ENCODE data around the gene SF3B1.

The SF3B1 gene

GRCh38 chr2:197356136-197356535 lies 78.7 kb downstream of the SF3B1 start:
- no peak overlapping the region for H3K4me2 ChIP-seq (ENCODE audit: insufficient read depth, low read length, poor library complexity, severe bottlenecking)
- no peaks in the 10 kb centered on the region for H3K79me1 ChIP-seq (ENCODE audit: low read depth, low read length)
- no peak overlapping the region for H3K4me3 ChIP-seq (ENCODE audit: low read length in 2 of 2)
- no peak for DNase-seq (ENCODE audit: low spot score)
- no peak overlapping the region for H2BK5ac ChIP-seq (ENCODE audit: low read length)
- no CpG with 5 or more reads among the region's 5 CpGs for WGBS, 2 donors (ENCODE audit: extremely low coverage in 2 of 2, insufficient read length in 2 of 2, insufficient replicate concordance in 1 of 2)
- H3K18ac ChIP-seq (ENCODE audit: low read length): no peak overlapping the region
- H4K91ac ChIP-seq (ENCODE audit: low read depth, low read length, poor library complexity): no peak overlapping the region
- H3K27me3 ChIP-seq (ENCODE audit: control insufficient read depth in 3 of 3, insufficient read depth in 3 of 3, low read depth in 1 of 3, low read length in 3 of 3): no peaks in the 10 kb centered on the region
- no peak overlapping the region for H3K4ac ChIP-seq (ENCODE audit: low read length)
- H2BK15ac ChIP-seq (ENCODE audit: low read length): no peak overlapping the region
- H4K8ac ChIP-seq (ENCODE audit: low read depth, low read length): no peak overlapping the region
- no peak overlapping the region for H2AK5ac ChIP-seq (ENCODE audit: low read depth, low read length)
- H3K27ac ChIP-seq (replicated peaks; ENCODE audit: low read length): no peak overlapping the region
- no peak overlapping the region for H3K14ac ChIP-seq (ENCODE audit: low read length)
- H2AFZ ChIP-seq (ENCODE audit: low read length): peak overlapping the region; percentile 72
- H3K23ac ChIP-seq (ENCODE audit: low read depth, low read length, poor library complexity): no peak overlapping the region
- H3K9me3 ChIP-seq (replicated peaks in 1 of 2; ENCODE audit: control insufficient read depth in 2 of 2, insufficient read depth in 1 of 2, low read depth in 1 of 2, low read length in 2 of 2): no peaks in the 10 kb centered on the region
- H3K4me1 ChIP-seq (ENCODE audit: control insufficient read depth in 2 of 2, insufficient read depth in 1 of 2, low read depth in 1 of 2, low read length in 2 of 2): peaks cover 0 to 2% of the 10 kb centered on the region in 2 donors
- no peak overlapping the region for H2BK12ac ChIP-seq (ENCODE audit: low read length)
- H3K36me3 ChIP-seq (replicated peaks in 1 of 2; ENCODE audit: control insufficient read depth in 2 of 2, insufficient read depth in 2 of 2, low read length in 2 of 2): no peaks in the 10 kb centered on the region
- H2BK120ac ChIP-seq (ENCODE audit: low read depth, low read length): no peak overlapping the region
- H3K9ac ChIP-seq (ENCODE audit: low read depth, low read length, poor library complexity): no peak overlapping the region

- H3K27me3 ChIP-seq (ENCODE audit: control insufficient read depth in 3 of 3, insufficient read depth in 3 of 3, low read depth in 1 of 3, low read length in 3 of 3): no peaks in the 10 kb centered on the region
- H2AFZ ChIP-seq (ENCODE audit: low read length): no peak overlapping the region
- H3K9ac ChIP-seq (ENCODE audit: low read depth, low read length, poor library complexity): no peak overlapping the region
- no peak overlapping the region for H2BK12ac ChIP-seq (ENCODE audit: low read length)
- H3K36me3 ChIP-seq (replicated peaks in 1 of 2; ENCODE audit: control insufficient read depth in 2 of 2, insufficient read depth in 2 of 2, low read length in 2 of 2): no peaks in the 10 kb centered on the region
- no peaks in the 10 kb centered on the region for H3K9me3 ChIP-seq (replicated peaks in 1 of 2; ENCODE audit: control insufficient read depth in 2 of 2, insufficient read depth in 1 of 2, low read depth in 1 of 2, low read length in 2 of 2)
- WGBS, 2 donors (ENCODE audit: extremely low coverage in 2 of 2, insufficient read length in 2 of 2, insufficient replicate concordance in 1 of 2): no CpG with 5 or more reads among the region's 4 CpGs
- no peak for DNase-seq (ENCODE audit: low spot score)
- no peak overlapping the region for H2BK5ac ChIP-seq (ENCODE audit: low read length)
- peaks cover 0 to 2% of the 10 kb centered on the region in 2 donors for H3K4me1 ChIP-seq (ENCODE audit: control insufficient read depth in 2 of 2, insufficient read depth in 1 of 2, low read depth in 1 of 2, low read length in 2 of 2)
- H3K79me1 ChIP-seq (ENCODE audit: low read depth, low read length): no peaks in the 10 kb centered on the region
- H3K18ac ChIP-seq (ENCODE audit: low read length): no peak overlapping the region
- no peak overlapping the region for H2BK15ac ChIP-seq (ENCODE audit: low read length)
- no peak overlapping the region for H2AK5ac ChIP-seq (ENCODE audit: low read depth, low read length)
- H3K14ac ChIP-seq (ENCODE audit: low read length): no peak overlapping the region
- no peak overlapping the region for H3K27ac ChIP-seq (replicated peaks; ENCODE audit: low read length)
- H3K4me2 ChIP-seq (ENCODE audit: insufficient read depth, low read length, poor library complexity, severe bottlenecking): no peak overlapping the region
- H4K8ac ChIP-seq (ENCODE audit: low read depth, low read length): no peak overlapping the region
- H2BK120ac ChIP-seq (ENCODE audit: low read depth, low read length): no peak overlapping the region
- no peak overlapping the region for H3K23ac ChIP-seq (ENCODE audit: low read depth, low read length, poor library complexity)
- H3K4me3 ChIP-seq (ENCODE audit: low read length in 2 of 2): no peak overlapping the region
- no peak overlapping the region for H4K91ac ChIP-seq (ENCODE audit: low read depth, low read length, poor library complexity)
- H3K4ac ChIP-seq (ENCODE audit: low read length): no peak overlapping the region
Observed at GRCh38 chr2:197354169-197354558, 80.7 kb downstream of the SF3B1 start.

- no peak overlapping the region for H2BK5ac ChIP-seq (ENCODE audit: low read length)
- no CpG with 5 or more reads among the region's 3 CpGs for WGBS, 2 donors (ENCODE audit: extremely low coverage in 2 of 2, insufficient read length in 2 of 2, insufficient replicate concordance in 1 of 2)
Observed at GRCh38 chr2:197353393-197354168, 81.2 kb downstream of the SF3B1 start.

GRCh38 chr2:197349699-197350098 lies 85.1 kb downstream of the SF3B1 start:
- H2BK5ac ChIP-seq (ENCODE audit: low read length): no peak overlapping the region
- no peak overlapping the region for H3K9ac ChIP-seq (ENCODE audit: low read depth, low read length, poor library complexity)
- WGBS, 2 donors (ENCODE audit: extremely low coverage in 2 of 2, insufficient read length in 2 of 2, insufficient replicate concordance in 1 of 2): no CpG with 5 or more reads among the region's 2 CpGs
- H3K27me3 ChIP-seq (ENCODE audit: control insufficient read depth in 3 of 3, insufficient read depth in 3 of 3, low read depth in 1 of 3, low read length in 3 of 3): no peaks in the 10 kb centered on the region
- H3K4me2 ChIP-seq (ENCODE audit: insufficient read depth, low read length, poor library complexity, severe bottlenecking): no peak overlapping the region
- no peak overlapping the region for H4K8ac ChIP-seq (ENCODE audit: low read depth, low read length)
- no peak overlapping the region for H3K27ac ChIP-seq (replicated peaks; ENCODE audit: low read length)
- no peak overlapping the region for H3K4me3 ChIP-seq (ENCODE audit: low read length in 2 of 2)
- H3K23ac ChIP-seq (ENCODE audit: low read depth, low read length, poor library complexity): no peak overlapping the region
- H3K36me3 ChIP-seq (replicated peaks in 1 of 2; ENCODE audit: control insufficient read depth in 2 of 2, insufficient read depth in 2 of 2, low read length in 2 of 2): no peaks in the 10 kb centered on the region
- no peak overlapping the region for H3K14ac ChIP-seq (ENCODE audit: low read length)
- no peak overlapping the region for H4K91ac ChIP-seq (ENCODE audit: low read depth, low read length, poor library complexity)
- H3K79me1 ChIP-seq (ENCODE audit: low read depth, low read length): no peaks in the 10 kb centered on the region
- H2BK15ac ChIP-seq (ENCODE audit: low read length): no peak overlapping the region
- peaks cover 0 to 2% of the 10 kb centered on the region in 2 donors for H3K4me1 ChIP-seq (ENCODE audit: control insufficient read depth in 2 of 2, insufficient read depth in 1 of 2, low read depth in 1 of 2, low read length in 2 of 2)
- H2BK120ac ChIP-seq (ENCODE audit: low read depth, low read length): no peak overlapping the region
- no peak overlapping the region for H3K18ac ChIP-seq (ENCODE audit: low read length)
- no peak for DNase-seq (ENCODE audit: low spot score)
- H2AK5ac ChIP-seq (ENCODE audit: low read depth, low read length): no peak overlapping the region
- H2BK12ac ChIP-seq (ENCODE audit: low read length): no peak overlapping the region
- no peaks in the 10 kb centered on the region for H3K9me3 ChIP-seq (replicated peaks in 1 of 2; ENCODE audit: control insufficient read depth in 2 of 2, insufficient read depth in 1 of 2, low read depth in 1 of 2, low read length in 2 of 2)
- H2AFZ ChIP-seq (ENCODE audit: low read length): no peak overlapping the region
- H3K4ac ChIP-seq (ENCODE audit: low read length): no peak overlapping the region

More at GRCh38 chr2:197353393-197354168, 81.2 kb downstream of the SF3B1 start:
- Histone ChIP-seq H3K36me3 (replicated peaks in 1 of 2; ENCODE audit: control insufficient read depth in 2 of 2, insufficient read depth in 2 of 2, low read length in 2 of 2) (no peaks in the 10 kb centered on the region), H4K8ac (ENCODE audit: low read depth, low read length) (no peak overlapping the region), H2BK15ac (ENCODE audit: low read length) (no peak overlapping the region), H4K91ac (ENCODE audit: low read depth, low read length, poor library complexity) (no peak overlapping the region), H2BK12ac (ENCODE audit: low read length) (no peak overlapping the region), H3K9me3 (replicated peaks in 1 of 2; ENCODE audit: control insufficient read depth in 2 of 2, insufficient read depth in 1 of 2, low read depth in 1 of 2, low read length in 2 of 2) (no peaks in the 10 kb centered on the region), H3K23ac (ENCODE audit: low read depth, low read length, poor library complexity) (no peak overlapping the region), H3K27me3 (ENCODE audit: control insufficient read depth in 3 of 3, insufficient read depth in 3 of 3, low read depth in 1 of 3, low read length in 3 of 3) (no peaks in the 10 kb centered on the region), H3K4me3 (ENCODE audit: low read length in 2 of 2) (no peak overlapping the region), H3K4me2 (ENCODE audit: insufficient read depth, low read length, poor library complexity, severe bottlenecking) (no peak overlapping the region), H3K27ac (replicated peaks; ENCODE audit: low read length) (no peak overlapping the region), H3K9ac (ENCODE audit: low read depth, low read length, poor library complexity) (no peak overlapping the region), H3K4ac (ENCODE audit: low read length) (no peak overlapping the region), H3K18ac (ENCODE audit: low read length) (no peak overlapping the region), H2BK120ac (ENCODE audit: low read depth, low read length) (no peak overlapping the region), H2AK5ac (ENCODE audit: low read depth, low read length) (no peak overlapping the region), H3K4me1 (ENCODE audit: control insufficient read depth in 2 of 2, insufficient read depth in 1 of 2, low read depth in 1 of 2, low read length in 2 of 2) (peaks cover 0 to 2% of the 10 kb centered on the region in 2 donors), H3K79me1 (ENCODE audit: low read depth, low read length) (no peaks in the 10 kb centered on the region), H3K14ac (ENCODE audit: low read length) (no peak overlapping the region), H2AFZ (ENCODE audit: low read length) (no peak overlapping the region)
- no peak for DNase-seq (ENCODE audit: low spot score)

All from neuronal stem cell (in vitro differentiated cells).